CD4-positive, alpha-beta T cell treated with Interleukin-4 for 1 hour (primary cell): ENCODE data around the gene SORCS2.
A peak's percentile ranks its signal among the peaks of the same experiment; 100 is the strongest.

ENCODE experiments used
- DNase-seq, 2 donors: peaks; one replicate each; pipeline ENCODE4 v3.0.0-alpha.2; 2020 to 2022

SORCS2 gene

GRCh38 chr4:7647600-7648543, 455.5 kb downstream of the SORCS2 start:
- DNase-seq = peak; percentile 9 to 77

GRCh38 chr4:7648544-7649395, 456.4 kb downstream of the SORCS2 start:
- DNase-seq = no peak

GRCh38 chr4:7649411-7649740, 457.0 kb downstream of the SORCS2 start:
- DNase-seq = no peak

GRCh38 chr4:7649741-7650531, 457.6 kb downstream of the SORCS2 start:
- peak; percentile 65 to 73 for DNase-seq

GRCh38 chr4:7650606-7651385, 458.5 kb downstream of the SORCS2 start:
- peak; percentile 9 to 32 for DNase-seq

- no peak for DNase-seq
These were observed 459.2 kb downstream of the SORCS2 start for GRCh38 chr4:7651461-7651921.

GRCh38 chr4:7652006-7652405, 459.7 kb downstream of the SORCS2 start:
- no peak for DNase-seq

GRCh38 chr4:7652451-7652881, 460.1 kb downstream of the SORCS2 start:
- peak; percentile 16 to 30 for DNase-seq

- no peak for DNase-seq
These were observed 460.6 kb downstream of the SORCS2 start for GRCh38 chr4:7652906-7653305.

- peak in 1 of 2 donors; percentile 29 for DNase-seq
These were observed 461.4 kb downstream of the SORCS2 start for GRCh38 chr4:7653510-7654369.

GRCh38 chr4:7654550-7655445, 462.5 kb downstream of the SORCS2 start:
- no peak for DNase-seq

GRCh38 chr4:7655511-7656243, 463.3 kb downstream of the SORCS2 start:
- no peak for DNase-seq

- DNase-seq = no peak
These were observed 464.0 kb downstream of the SORCS2 start for GRCh38 chr4:7656244-7656800.

GRCh38 chr4:7657545-7658297, 465.4 kb downstream of the SORCS2 start:
- DNase-seq = no peak

- no peak for DNase-seq
These were observed 466.2 kb downstream of the SORCS2 start for GRCh38 chr4:7658341-7659204.

- DNase-seq = no peak
These were observed 467.3 kb downstream of the SORCS2 start for GRCh38 chr4:7659429-7660175.
